Neuronal stem cell (in vitro differentiated cells): Measurements from ENCODE around the gene LRRC28.

Source experiments
- DNase-seq: peaks from one replicate; pipeline ENCODE4 v3.0.0-alpha.2; 2013; ENCODE audit warnings: low spot score
- H2AFZ ChIP-seq: one replicate; pipeline ENCODE4 v1.6.1; 2013; ENCODE audit warnings: mild to moderate bottlenecking, low read length, inconsistent platforms
- H2AK5ac ChIP-seq: 2 replicates; pipeline ENCODE4 v1.6.1; 2013; ENCODE audit warnings: low read depth, mild to moderate bottlenecking, inconsistent platforms, low read length, moderate library complexity, mixed read lengths
- H2BK120ac ChIP-seq: 2 replicates; pipeline ENCODE4 v1.6.1; 2013; ENCODE audit warnings: low read depth, mild to moderate bottlenecking, inconsistent platforms, low read length, moderate library complexity, mixed read lengths
- H2BK12ac ChIP-seq: one replicate; pipeline ENCODE4 v1.6.1; 2013; ENCODE audit warnings: low read length, inconsistent platforms
- H2BK15ac ChIP-seq: 2 replicates; pipeline ENCODE4 v1.6.1; 2013; ENCODE audit warnings: mild to moderate bottlenecking, low read length, inconsistent platforms, mixed read lengths
- H2BK5ac ChIP-seq: one replicate; pipeline ENCODE4 v1.6.1; 2013; ENCODE audit warnings: inconsistent platforms, mild to moderate bottlenecking, low read length, moderate library complexity
- H3K14ac ChIP-seq: one replicate; pipeline ENCODE4 v1.6.1; 2013; ENCODE audit warnings: low read length, inconsistent platforms
- H3K18ac ChIP-seq: 2 replicates; pipeline ENCODE4 v1.6.1; 2013; ENCODE audit warnings: low read length, inconsistent platforms
- H3K23ac ChIP-seq: 2 replicates; pipeline ENCODE4 v1.6.1; 2013; ENCODE audit warnings: low read depth, mild to moderate bottlenecking, mixed read lengths, low read length, inconsistent platforms; ENCODE audit not compliant: poor library complexity
- H3K27ac ChIP-seq: replicated peaks from 3 replicates; pipeline ENCODE4 v1.5.1; 2013; ENCODE audit warnings: low read length, inconsistent platforms
- H3K27me3 ChIP-seq, 3 experiments: 2 replicates each; pipeline ENCODE4 v1.6.1; 2013; ENCODE audit warnings: low read length in 3 of 3, mild to moderate bottlenecking in 2 of 3, inconsistent platforms in 1 of 3, low read depth in 1 of 3, mixed read lengths in 1 of 3, moderate library complexity in 1 of 3; ENCODE audit not compliant: control insufficient read depth in 3 of 3, insufficient read depth in 3 of 3
- H3K36me3 ChIP-seq, 2 donors: replicated peaks in 1 of 2; 2 replicates each; pipeline ENCODE4 v1.6.1; 2013; ENCODE audit warnings: low read length in 2 of 2; ENCODE audit not compliant: control insufficient read depth in 2 of 2, insufficient read depth in 2 of 2
- H3K4ac ChIP-seq: 2 replicates; pipeline ENCODE4 v1.6.1; 2013; ENCODE audit warnings: inconsistent platforms, mild to moderate bottlenecking, low read length, moderate library complexity
- H3K4me1 ChIP-seq, 2 donors: 1 replicate in 1 of 2; 2 replicates in 1 of 2; pipeline ENCODE4 v1.6.1; 2013; ENCODE audit warnings: low read length in 2 of 2, low read depth in 1 of 2; ENCODE audit not compliant: control insufficient read depth in 2 of 2, insufficient read depth in 1 of 2
- H3K4me2 ChIP-seq: one replicate; pipeline ENCODE4 v1.6.1; 2013; ENCODE audit warnings: mild to moderate bottlenecking, low read length, inconsistent platforms; ENCODE audit not compliant: insufficient read depth, poor library complexity, severe bottlenecking
- H3K4me3 ChIP-seq, 2 donors: 2 replicates each; pipeline ENCODE4 v1.5.1; 2013; ENCODE audit warnings: low read length in 2 of 2, mild to moderate bottlenecking in 2 of 2, inconsistent platforms in 1 of 2, moderate library complexity in 1 of 2
- H3K79me1 ChIP-seq: one replicate; pipeline ENCODE4 v1.6.1; 2013; ENCODE audit warnings: low read depth, mild to moderate bottlenecking, inconsistent platforms, low read length, moderate library complexity
- H3K9ac ChIP-seq: one replicate; pipeline ENCODE4 v1.6.1; 2013; ENCODE audit warnings: mild to moderate bottlenecking, low read depth, low read length, inconsistent platforms; ENCODE audit not compliant: poor library complexity
- H3K9me3 ChIP-seq, 2 donors: replicated peaks in 1 of 2; 2 replicates each; pipeline versions ENCODE3 to v1.6.1; 2013; ENCODE audit warnings: low read length in 2 of 2, mild to moderate bottlenecking in 2 of 2, inconsistent platforms in 1 of 2, low read depth in 1 of 2, mixed read lengths in 1 of 2, moderate library complexity in 1 of 2; ENCODE audit not compliant: control insufficient read depth in 2 of 2, insufficient read depth in 1 of 2
- H4K8ac ChIP-seq: one replicate; pipeline ENCODE4 v1.6.1; 2013; ENCODE audit warnings: low read depth, mild to moderate bottlenecking, inconsistent platforms, low read length, moderate library complexity
- H4K91ac ChIP-seq: one replicate; pipeline ENCODE4 v1.6.1; 2013; ENCODE audit warnings: low read length, low read depth, mild to moderate bottlenecking, inconsistent platforms; ENCODE audit not compliant: poor library complexity
- WGBS, 2 donors: extraction: QIAGEN DNeasy Blood & Tissue Kit; methylation state at CpG; one replicate each; pipeline ENCODE4 v1.1.7; 2013; ENCODE audit warnings: missing lambda C conversion rate in 2 of 2, mixed read lengths in 1 of 2; ENCODE audit not compliant: insufficient read length in 2 of 2, insufficient replicate concordance in 1 of 2; ENCODE audit errors: extremely low coverage in 2 of 2; 5-methylcytosine and 5-hydroxymethylcytosine counted together

LRRC28 gene

DNA sequence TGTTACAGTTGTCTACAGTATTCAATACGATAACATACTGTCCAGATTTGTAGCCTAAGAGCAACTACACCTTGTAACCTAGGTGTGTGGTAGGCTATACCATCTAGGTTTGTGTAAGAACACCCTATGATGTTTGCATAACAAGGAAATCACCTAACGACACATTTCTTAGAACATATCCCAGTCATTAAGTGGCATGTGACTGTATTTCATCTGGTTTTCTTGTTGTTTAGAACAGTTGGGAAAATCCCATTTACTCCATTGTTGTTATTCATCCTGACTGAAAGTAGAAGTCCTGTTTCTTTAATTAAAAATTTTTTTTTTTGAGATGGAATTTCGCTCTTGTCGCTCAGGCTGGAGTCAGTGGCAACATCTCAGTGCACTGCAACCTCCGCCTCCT lies 31.3 kb downstream of the LRRC28 start:
- no peak overlapping the region for H2BK120ac ChIP-seq
- no CpG with 5 or more reads among the region's 5 CpGs for WGBS, 2 donors
- H4K8ac ChIP-seq = no peak overlapping the region
- H3K18ac ChIP-seq = no peak overlapping the region
- no peaks in the 10 kb centered on the region for H3K79me1 ChIP-seq
- no peak overlapping the region for H2BK15ac ChIP-seq
- no peak overlapping the region for H3K23ac ChIP-seq
- no peak overlapping the region for H3K9ac ChIP-seq
- no peak overlapping the region for H3K4me3 ChIP-seq
- no peaks in the 10 kb centered on the region for H3K27me3 ChIP-seq
- H3K4ac ChIP-seq = no peak overlapping the region
- no peak overlapping the region for H3K27ac ChIP-seq
- H3K4me1 ChIP-seq = no peaks in the 10 kb centered on the region
- DNase-seq = no peak
- H3K14ac ChIP-seq = no peak overlapping the region
- H2AFZ ChIP-seq = no peak overlapping the region
- H3K36me3 ChIP-seq = no peaks in the 10 kb centered on the region
- no peak overlapping the region for H2AK5ac ChIP-seq
- H4K91ac ChIP-seq = no peak overlapping the region
- H3K9me3 ChIP-seq = no peaks in the 10 kb centered on the region
- no peak overlapping the region for H3K4me2 ChIP-seq
- H2BK12ac ChIP-seq = no peak overlapping the region
- H2BK5ac ChIP-seq = no peak overlapping the region

DNA sequence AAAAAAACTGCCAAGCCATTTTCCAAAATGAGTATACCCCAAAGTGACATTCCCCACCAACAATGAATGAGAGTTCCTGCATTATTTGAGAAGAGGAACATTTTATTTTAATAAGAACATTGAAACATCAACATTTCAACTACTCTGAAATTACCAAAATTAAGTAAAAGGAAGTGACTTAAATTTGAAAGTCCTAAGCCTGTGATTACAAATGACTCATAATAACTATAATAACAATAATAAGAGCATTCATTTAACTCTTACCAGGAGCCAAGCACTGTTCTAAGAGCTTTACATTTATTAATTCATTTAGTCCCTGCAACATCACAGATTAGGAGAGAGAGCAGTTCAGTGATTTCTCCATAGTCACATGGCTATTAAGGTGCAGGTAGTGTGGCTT lies 32.4 kb downstream of the LRRC28 start:
- Histone ChIP-seq H3K4ac (no peak overlapping the region), H3K23ac (no peak overlapping the region), H2AFZ (no peak overlapping the region), H3K14ac (no peak overlapping the region), H3K18ac (no peak overlapping the region), H3K36me3 (no peaks in the 10 kb centered on the region), H3K4me1 (no peaks in the 10 kb centered on the region), H3K4me2 (no peak overlapping the region), H4K8ac (no peak overlapping the region), H2BK12ac (no peak overlapping the region), H3K27me3 (no peaks in the 10 kb centered on the region), H2BK5ac (no peak overlapping the region), H2BK120ac (no peak overlapping the region), H4K91ac (no peak overlapping the region), H3K9ac (no peak overlapping the region), H3K4me3 (no peak overlapping the region), H3K9me3 (no peaks in the 10 kb centered on the region), H2BK15ac (no peak overlapping the region), H3K27ac (no peak overlapping the region), H2AK5ac (no peak overlapping the region), H3K79me1 (no peaks in the 10 kb centered on the region)
- DNase-seq = no peak

GRCh38 chr15:99291643-99292042 lies 40.4 kb downstream of the LRRC28 start:
- no peak overlapping the region for H3K23ac ChIP-seq
- no peak overlapping the region for H2BK15ac ChIP-seq
- H2BK120ac ChIP-seq = no peak overlapping the region
- no peak overlapping the region for H3K14ac ChIP-seq
- H3K4me3 ChIP-seq = no peak overlapping the region
- no peak overlapping the region for H3K27ac ChIP-seq
- H3K79me1 ChIP-seq = no peaks in the 10 kb centered on the region
- H2AFZ ChIP-seq = no peak overlapping the region
- H3K4ac ChIP-seq = no peak overlapping the region
- no peaks in the 10 kb centered on the region for H3K27me3 ChIP-seq
- no peak overlapping the region for H2BK12ac ChIP-seq
- H3K4me2 ChIP-seq = no peak overlapping the region
- no peak for DNase-seq
- H3K9me3 ChIP-seq = peaks cover 3 to 24% of the 10 kb centered on the region in 2 donors
- no peak overlapping the region for H3K9ac ChIP-seq
- no peak overlapping the region for H4K8ac ChIP-seq
- H2AK5ac ChIP-seq = no peak overlapping the region
- H4K91ac ChIP-seq = no peak overlapping the region
- peaks cover 0 to 3% of the 10 kb centered on the region in 2 donors for H3K36me3 ChIP-seq
- no peak overlapping the region for H3K18ac ChIP-seq
- H3K4me1 ChIP-seq = no peaks in the 10 kb centered on the region
- no peak overlapping the region for H2BK5ac ChIP-seq

DNA sequence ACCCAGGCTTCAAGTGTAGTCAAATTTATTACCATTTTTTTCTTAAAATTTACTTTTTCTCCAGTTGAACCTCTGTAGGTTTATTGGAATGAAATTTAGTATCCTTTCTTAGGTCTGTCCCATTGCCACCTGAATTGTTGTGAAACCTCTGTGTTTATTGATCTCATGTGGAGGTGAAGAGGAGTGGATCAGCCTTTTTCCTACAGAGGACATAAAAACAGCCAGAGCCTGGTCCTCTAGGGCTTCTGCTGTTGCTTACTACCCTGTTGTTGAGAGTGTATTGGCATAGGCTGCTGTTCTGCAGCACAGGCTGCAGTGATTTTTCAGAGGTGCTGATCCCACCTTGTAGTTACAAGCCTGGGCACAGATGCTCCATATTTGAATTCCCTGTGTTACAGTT lies 44.6 kb downstream of the LRRC28 start:
- no peak overlapping the region for H3K4me3 ChIP-seq
- no peak overlapping the region for H3K4ac ChIP-seq
- H4K91ac ChIP-seq = no peak overlapping the region
- H3K23ac ChIP-seq = no peak overlapping the region
- H2BK15ac ChIP-seq = no peak overlapping the region
- H2AFZ ChIP-seq = no peak overlapping the region
- H3K18ac ChIP-seq = no peak overlapping the region
- no peak overlapping the region for H3K9ac ChIP-seq
- no peak overlapping the region for H3K4me2 ChIP-seq
- no peaks in the 10 kb centered on the region for H3K79me1 ChIP-seq
- H2BK12ac ChIP-seq = no peak overlapping the region
- DNase-seq = no peak
- no peak overlapping the region for H2BK120ac ChIP-seq
- no peak overlapping the region for H2BK5ac ChIP-seq
- H3K14ac ChIP-seq = no peak overlapping the region
- no peaks in the 10 kb centered on the region for H3K27me3 ChIP-seq
- H3K9me3 ChIP-seq = peaks cover 3 to 24% of the 10 kb centered on the region in 2 donors
- no peak overlapping the region for H4K8ac ChIP-seq
- H3K36me3 ChIP-seq = peaks cover 0 to under 1% of the 10 kb centered on the region in 2 donors
- no peak overlapping the region for H2AK5ac ChIP-seq
- H3K4me1 ChIP-seq = no peaks in the 10 kb centered on the region
- no peak overlapping the region for H3K27ac ChIP-seq
